ENCODE results near the gene RNU1-4.
"Not testable (repeated sequence)": the region's sequence is repeated elsewhere in the genome, so short reads cannot be mapped to it uniquely, and the experiment has no call there.

GRCh38 chr1:16759041-16759493, 18.8 kb downstream of the RNU1-4 start:
- TF ChIP-seq POLR2A, POLR2AphosphoS5 (IDR thresholded peaks at IDR 0.05): not testable (repeated sequence)
- TF ChIP-seq, protein P1, sequence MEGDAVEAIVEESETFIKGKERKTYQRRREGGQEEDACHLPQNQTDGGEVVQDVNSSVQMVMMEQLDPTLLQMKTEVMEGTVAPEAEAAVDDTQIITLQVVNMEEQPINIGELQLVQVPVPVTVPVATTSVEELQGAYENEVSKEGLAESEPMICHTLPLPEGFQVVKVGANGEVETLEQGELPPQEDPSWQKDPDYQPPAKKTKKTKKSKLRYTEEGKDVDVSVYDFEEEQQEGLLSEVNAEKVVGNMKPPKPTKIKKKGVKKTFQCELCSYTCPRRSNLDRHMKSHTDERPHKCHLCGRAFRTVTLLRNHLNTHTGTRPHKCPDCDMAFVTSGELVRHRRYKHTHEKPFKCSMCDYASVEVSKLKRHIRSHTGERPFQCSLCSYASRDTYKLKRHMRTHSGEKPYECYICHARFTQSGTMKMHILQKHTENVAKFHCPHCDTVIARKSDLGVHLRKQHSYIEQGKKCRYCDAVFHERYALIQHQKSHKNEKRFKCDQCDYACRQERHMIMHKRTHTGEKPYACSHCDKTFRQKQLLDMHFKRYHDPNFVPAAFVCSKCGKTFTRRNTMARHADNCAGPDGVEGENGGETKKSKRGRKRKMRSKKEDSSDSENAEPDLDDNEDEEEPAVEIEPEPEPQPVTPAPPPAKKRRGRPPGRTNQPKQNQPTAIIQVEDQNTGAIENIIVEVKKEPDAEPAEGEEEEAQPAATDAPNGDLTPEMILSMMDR (IDR thresholded peaks at IDR 0.05): not testable (repeated sequence)
